Esophagus mucosa (tissue), 1 donor: ENCODE results near the gene PLVAP. TPM values are rescaled to one million over a fixed set of nuclear protein-coding genes. Genes with fewer than 3 reads are reported as not detected.
A peak's percentile ranks its signal among the peaks of the same experiment; 100 is the strongest.

Experiments
- ATAC-seq: fragments of 200-7000 bp; cut with Tn5 transposase; one replicate; pipeline ENCODE4 v1.9.1; 2020
- total RNA-seq: library from RNA; stranded (reverse); gene quantifications from one replicate; pipeline ENCODE4 v1.2.4, GENCODE V29; 2023
- donor health status: DM: yes; HTN: yes; CAD: no.

PLVAP gene
- total RNA-seq, 1 donor from 2014 or later: 22.6 TPM

DNA sequence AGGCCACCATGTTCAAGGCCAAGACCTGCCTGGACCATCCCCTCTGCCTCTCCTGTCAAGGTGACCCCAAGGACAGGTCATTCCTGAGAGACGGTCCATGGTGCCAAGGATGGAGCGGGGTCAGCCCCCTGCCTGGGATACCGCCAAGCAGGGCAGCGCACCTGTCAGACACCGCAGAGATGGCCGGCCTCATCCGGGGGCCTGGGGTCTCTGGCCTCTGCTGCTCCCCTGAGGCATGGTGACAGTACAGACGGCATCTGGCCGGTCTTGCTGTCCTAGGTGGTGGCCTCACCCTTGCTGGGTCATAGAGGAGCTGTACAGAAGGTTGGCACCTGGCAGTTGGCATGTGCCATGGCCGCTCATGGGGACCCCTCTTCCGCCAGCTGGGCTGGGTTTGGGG, 56.7 kb downstream of the PLVAP start:
- no peak for ATAC-seq

DNA sequence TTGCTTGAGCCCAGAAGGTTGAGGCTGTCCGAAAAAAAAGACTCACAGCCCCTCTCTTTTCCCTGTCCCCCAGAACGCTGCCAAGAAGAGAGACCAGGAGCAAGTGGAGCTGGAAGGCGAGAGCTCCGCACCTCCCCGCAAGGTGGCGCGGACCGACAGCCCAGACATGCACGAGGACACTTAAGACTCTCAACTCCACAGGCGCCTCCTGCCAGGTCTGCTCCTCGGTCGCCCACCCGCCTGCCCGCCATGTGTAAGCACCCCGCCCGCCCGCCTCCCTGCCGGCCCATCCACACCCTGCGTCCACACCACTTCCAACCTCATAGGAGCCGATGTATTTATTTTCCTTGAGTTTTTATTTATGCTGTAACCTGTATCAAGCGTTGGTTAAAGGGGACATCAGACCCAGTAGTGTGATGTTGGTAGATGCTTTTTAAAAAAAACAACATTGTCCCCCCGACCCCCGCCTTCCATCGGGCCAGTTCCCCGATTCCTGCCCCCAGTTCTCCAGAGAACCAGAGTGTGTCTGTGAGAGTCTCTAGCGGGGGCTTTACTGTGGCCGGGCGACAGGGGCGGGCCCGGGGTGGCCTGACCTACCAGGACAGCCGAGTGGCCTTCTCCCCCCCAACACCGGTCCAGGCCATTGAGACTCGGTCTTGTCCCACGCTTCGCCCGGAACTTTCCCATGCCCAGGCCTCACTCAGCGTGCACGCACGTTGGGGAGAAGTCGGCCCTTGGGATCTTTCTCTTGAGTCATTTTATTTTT, 57.5 kb downstream of the PLVAP start:
- no peak for ATAC-seq

DNA sequence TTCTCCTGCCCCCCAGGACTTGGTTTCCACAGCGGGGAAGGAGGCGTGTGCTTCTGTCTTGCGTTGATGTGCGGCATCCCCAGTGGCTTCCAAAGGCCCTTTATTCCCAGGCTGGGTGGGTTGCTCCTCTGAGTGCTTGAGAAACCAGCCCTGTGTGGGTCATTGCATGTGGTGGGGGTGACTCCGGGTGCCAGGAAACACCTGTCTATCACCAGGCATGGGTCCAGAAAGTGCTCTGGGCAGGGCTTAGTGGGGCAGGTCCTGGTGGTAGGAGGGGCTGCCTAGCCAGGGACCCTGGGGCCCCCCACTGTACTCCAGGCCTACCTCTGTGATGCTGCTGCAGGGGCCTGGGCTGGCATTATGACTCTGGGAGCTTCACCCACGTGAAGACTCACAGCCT, 58.2 kb downstream of the PLVAP start:
- no peak for ATAC-seq

DNA sequence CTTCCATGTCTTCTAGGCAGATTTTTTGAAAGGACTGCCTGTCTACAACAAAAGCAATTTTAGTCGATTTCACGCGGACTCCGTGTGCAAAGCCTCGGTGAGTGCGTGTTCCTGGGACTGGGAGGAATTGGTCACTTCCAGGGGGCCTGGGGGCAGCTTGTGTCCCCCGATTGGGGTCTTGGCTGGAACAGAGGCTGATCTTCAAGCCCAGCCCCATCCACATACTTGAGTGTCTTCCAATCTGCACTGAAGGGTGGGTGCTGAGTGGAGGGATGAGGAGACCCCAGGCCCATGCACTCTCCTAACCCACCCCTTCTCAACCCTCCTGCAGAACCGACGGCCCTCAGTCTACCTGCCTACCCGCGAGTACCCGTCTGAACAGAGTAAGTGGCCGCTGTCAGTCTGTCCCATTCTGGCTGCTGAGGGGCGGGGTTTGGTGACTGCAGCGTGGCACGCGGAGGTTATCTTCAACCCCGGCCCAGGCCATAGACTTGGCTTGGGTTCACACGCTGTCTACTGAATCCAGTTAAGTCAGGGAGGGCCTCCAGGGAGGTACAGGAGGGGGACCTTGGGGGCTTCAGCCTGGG, 63.0 kb downstream of the PLVAP start:
- no peak for ATAC-seq

DNA sequence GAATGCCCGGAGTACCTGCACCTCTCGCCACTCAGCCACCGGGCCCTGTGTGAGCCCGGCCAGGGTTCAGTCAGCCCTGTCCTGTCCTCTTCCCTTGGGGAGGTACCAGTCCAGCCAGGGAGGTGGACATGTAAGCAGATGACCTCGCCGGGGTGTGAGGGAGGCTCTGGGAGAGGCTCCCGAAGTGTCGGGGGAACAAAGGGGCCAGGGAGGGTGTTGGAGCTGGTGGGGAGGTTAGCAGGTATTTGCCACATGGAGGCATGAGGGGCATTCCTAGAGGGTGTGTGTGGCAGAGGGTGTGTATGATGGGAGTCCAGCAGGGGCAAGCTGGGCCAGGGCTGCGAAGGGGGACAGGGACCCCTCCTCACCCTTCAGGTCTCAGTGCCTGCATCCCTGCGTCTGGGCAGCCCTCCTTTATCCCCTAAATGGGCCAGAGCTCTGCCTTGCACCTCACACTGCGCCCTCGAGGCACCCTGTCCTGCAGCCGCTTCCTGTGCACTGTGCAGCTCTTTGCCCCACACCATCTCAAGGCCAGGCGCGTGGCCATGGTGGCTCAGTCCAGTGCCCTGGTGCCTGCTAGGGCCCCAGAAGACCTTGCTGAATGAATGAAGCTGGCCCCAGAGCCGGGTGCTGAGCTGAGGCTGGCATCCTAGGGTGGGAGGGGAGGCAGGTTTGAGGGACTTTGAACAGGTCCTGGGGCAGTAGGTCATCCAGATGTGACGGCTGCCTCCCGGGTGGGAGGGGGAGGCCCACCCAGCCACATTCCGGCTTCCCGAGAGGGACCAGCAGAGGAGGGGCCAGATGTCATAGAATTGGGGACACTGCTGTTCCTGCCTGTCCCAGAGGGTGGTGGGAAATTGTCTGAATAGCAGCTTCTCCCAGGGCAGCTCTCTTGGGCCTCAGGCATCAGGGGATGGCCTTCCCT, 64.7 kb downstream of the PLVAP start:
- ATAC-seq: no peak

DNA sequence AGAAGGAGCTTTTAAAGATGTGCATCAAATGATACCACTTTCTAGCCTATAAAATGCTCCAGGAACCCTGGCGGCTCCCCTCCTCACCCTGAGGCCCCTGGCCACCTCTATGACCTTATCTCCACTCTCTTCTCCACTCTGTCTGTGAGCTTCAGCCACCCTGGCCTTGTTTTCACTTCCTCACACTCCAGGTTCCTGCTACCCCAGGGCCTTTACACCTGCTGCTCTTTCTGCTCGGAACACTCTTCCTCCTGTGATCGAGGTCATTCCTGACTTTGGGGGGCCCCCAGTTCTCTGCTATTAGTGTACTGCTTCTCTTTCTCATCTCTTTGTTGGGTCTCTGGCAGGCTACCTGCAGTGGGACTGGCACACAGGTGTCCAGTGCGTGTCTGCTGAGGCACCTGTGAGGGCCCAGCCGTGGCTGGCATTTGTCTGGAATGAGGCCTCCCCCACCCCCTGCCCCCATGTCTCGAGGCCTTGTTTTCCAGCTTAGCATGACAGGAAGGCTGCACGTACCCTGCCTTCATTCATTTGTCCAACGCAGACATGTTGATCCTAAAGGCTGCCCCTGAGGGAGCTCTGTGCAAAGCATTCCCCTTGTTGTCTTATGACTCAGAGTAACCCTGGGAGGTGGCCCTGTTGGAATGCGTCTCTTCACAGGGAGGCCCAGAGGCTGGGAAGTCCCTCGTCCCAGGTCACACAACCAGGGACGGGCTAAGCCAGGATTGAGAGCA, 65.5 kb downstream of the PLVAP start:
- ATAC-seq: peak; percentile 6

DNA sequence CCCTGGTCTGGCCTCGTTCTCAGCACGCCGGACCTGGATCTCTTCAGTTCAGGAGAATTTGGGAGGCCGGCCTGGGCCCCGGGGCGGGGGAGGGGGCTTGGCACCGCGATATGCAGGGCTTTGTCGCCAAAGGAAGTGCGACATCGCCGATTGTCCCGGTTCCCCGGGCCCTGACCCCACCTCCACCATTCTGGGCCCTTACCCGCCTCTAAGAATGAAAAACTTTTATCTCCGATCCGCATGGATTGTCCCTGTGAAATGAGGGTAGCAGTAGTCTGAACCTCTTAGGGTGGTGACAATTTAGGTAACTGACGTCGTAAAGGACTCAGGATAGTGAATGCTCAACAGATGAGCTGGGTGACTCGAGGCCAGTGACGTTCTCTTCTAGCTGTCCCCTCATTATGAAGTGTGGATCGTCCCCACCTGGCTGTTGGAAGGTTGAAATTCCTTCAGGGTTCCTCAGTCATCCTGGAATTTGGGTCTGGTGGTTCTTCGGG, 67.1 kb downstream of the PLVAP start:
- ATAC-seq: no peak

DNA sequence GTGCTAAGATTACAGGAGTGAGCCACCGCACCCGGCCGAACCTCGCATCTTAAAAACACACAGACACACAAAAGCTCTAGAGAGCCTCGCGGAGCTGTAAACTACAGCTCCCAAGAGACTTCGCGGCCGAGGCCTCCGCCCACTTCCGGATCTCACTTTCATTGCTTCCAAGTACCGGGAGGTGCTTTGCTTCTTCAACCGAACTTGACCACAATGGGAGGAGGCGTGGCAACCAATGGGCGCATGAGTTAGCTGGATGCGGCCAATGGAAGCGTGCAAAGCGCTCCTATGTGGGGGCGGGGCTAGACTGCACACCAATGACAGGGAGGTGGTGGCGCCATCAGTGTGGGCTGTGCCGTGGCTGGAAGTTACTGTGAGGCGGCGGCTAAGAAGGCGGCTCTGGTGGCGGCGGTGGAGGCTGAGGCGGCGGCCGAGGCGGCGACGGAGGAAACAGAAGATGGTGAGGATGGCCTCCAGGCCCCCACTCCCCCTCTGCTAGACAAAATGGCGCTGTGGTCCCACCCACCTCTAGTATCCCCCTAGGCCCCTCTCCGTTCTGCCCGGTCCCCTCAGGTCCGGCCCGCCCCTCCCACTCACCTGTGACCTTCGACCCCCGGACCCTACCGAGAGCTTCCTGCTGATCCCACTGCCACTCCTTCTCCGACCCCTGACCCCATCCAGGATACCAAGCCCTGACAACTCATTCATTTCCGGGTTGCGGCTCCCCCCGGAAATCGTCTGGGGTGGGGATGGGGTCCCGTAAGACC, 67.8 kb downstream of the PLVAP start, which contains the start of gene DDA1:
Gene DDA1, plus strand, starts transcription at position 366 of the 767 bp plus-strand sequence. Its CDS starts 92 bp downstream, at position 458.
- ATAC-seq: peak; percentile 82

DNA sequence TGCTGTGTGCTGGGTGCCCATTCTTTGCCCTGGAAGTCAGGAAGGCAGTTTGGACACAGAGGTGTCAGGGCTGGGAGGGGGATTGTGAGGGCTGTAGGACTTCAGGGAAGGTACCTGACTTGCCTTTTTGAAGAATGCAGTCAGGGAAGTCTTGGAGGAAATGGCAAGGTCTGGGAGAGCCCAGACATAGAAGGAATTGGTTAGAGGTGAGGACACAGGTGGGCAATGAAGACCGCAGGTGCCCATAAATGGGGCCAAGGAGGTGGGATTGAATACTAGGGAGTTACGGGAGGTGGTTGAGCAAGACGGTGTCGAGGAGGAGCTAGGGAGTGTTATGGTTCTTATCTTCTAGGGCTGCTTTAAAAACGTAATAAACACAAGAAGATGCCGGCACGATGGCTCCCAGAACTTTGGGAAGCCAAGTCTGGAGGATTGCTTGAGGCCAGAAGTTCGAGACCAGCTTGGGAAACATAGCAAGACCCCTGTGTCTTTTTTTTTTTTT, 69.2 kb downstream of the PLVAP start:
- no peak for ATAC-seq

DNA sequence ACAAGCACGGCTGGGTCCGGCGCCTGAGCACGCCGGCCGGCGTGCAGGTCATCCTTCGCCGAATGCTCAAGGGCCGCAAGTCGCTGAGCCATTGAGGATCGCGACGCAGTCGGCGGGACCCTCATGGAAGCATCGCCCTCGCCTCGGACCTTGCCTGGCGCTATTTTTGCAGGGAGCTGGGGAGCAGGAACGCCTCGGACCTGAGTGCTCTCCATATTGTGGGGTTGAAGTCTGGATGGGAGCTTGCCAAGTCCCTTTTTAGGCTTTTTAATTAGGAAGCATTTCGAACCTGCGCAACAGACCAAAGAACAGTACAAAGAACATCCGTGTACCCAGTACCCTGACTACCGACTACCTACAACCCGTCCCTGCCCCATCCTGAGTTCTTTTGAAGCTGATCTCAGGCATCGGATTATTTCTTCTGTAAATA, 70.8 kb downstream of the PLVAP start:
- no peak for ATAC-seq

DNA sequence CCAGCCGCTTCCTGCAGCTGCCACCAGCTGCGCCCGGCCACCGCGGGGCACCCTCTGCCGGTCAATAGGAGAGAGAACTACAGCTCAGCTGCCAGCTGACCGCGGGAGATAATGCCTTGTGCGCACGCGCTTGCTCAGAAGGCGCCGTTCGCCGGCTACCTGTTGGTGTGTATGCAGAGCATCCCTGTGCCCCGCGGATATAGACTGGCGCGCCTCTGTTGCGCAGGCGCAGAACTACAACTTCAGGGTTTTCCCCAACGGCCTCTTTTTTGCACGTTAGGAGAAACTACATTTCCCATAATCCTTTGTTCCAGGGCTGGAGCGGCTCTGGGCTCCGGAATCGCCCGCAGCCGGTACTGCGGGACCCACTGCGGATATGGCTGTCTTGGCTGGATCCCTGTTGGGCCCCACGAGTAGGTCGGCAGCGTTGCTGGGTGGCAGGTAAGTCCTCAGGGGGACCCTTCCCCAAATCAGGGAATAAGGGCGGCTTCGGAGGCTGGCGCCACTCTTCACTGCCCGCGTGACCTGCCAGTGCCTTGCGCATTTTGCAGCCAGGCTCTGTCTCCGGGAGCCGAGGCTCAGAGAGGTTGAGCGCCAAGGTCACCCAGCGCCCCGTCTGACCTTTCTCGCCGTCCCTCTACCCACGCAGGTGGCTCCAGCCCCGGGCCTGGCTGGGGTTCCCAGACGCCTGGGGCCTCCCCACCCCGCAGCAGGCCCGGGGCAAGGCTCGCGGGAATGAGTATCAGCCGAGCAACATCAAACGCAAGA, 71.4 kb downstream of the PLVAP start, which contains the start of gene MRPL34:
Gene MRPL34, plus strand, starts transcription at position 356 of the 768 bp plus-strand sequence. Its CDS starts 21 bp downstream, at position 377.
- ATAC-seq: peak; percentile 86

DNA sequence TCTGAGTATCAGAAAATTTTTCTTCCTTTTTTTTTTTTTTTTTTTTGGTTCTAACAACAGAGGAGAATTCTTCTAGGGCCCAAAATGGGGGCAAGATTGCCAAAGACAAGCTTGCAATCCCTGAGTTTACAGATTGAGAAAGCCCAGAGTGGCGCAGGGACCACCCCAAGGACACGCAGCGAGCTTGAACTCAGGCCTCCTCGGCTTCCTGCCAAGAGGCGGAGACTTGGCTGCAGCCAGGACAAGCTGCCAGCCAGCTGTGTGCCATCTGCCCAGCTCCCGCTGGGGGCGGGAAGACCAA, 72.0 kb downstream of the PLVAP start:
- ATAC-seq: no peak

DNA sequence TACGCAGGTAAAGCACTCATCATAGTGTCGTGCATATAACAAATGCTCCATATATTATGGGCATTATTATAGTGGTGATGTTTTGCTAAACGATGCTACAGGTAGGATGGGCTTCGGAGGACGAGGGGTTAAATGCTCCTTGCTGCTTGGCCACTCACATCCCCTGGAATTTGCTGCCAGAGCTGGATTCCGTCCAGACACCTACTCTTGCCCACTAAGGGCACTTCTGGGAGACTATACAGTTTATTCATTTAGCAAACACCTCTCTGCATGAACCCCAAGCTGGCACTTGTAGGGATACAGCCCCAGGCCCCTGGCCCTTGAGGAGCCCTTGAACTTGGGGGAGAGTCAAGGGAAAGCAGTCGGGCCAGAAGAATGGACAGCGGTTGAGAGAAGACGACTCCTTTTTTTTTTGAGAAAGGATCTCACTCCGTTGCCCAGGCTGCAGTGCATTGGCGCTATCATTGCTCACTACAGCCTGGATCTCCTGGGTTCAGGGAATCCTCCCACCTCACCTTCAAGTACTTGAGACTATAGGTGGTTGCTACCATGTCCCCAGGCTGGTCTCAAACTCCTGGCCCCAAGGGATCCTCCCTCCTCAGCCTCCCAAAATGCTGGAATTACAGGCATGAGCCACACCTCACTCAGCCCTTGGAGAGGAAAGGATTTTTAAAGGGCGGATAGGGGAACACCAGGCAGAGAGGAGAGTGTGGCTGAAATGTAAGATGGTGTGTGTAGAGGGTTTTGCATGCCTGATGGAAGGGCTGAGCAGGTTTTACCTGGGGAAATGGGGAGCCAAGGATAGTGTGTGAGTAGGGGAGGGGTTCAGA, 72.5 kb downstream of the PLVAP start:
- ATAC-seq: no peak

DNA sequence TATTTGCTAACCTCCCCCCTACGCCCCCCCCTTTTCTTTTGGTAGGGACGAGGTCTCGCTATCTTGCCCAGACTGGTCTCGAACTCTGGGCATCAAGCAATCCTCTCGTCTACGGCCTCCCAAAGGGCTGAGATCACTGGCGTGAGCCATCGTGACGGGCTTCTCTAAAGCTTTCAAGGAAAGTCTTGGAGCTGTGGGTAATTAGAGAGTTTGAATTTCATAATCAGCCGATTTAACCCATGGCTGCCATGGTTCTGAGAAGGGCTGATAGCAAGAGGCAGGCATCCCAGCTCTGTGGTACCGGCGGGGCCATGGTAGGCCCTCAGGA, 73.2 kb downstream of the PLVAP start:
- ATAC-seq: no peak

DNA sequence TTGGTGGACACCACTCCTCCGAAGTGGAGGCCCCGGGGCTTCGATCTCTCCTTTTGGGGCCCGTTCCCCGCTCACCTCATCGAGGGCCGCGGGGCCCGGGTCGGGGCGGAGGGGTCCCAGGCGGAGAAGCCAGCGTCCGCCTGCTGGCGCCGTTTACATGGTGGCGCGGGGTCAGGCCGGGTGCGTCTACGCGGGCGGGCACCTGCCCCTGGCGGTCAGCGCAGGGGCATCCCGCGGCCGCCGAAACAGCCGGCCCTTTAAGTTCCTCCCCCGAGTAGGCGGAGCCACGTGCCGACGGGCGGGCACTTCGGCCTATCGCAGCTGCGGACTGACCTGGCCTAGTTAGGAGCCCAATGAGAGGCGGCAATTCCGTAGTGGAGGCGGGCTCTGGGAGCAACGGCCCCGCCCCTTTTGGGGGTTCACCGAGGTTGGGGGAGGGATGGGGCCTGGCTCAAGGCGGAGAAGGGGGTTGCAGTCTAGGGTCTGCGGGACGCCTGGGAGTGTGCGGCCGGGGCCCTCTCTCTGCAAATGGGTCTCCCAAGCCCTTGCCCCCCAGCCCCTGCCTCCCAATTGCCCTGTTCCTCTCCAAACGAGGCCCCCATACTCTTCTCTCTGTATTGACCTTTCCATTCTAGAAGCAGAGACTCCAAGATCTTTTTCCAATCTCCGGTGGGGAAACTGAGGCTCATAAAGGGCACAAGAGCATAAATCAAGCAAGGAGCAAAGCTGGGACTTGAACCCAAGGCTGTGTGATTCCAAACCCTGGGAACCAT, 73.8 kb downstream of the PLVAP start, which contains the start of gene ABHD8:
Gene ABHD8, minus strand, starts transcription at position 259 of the 773 bp plus-strand sequence. CDS start 1,809 bp downstream, outside the sequence.
- ATAC-seq: peak; percentile 71

DNA sequence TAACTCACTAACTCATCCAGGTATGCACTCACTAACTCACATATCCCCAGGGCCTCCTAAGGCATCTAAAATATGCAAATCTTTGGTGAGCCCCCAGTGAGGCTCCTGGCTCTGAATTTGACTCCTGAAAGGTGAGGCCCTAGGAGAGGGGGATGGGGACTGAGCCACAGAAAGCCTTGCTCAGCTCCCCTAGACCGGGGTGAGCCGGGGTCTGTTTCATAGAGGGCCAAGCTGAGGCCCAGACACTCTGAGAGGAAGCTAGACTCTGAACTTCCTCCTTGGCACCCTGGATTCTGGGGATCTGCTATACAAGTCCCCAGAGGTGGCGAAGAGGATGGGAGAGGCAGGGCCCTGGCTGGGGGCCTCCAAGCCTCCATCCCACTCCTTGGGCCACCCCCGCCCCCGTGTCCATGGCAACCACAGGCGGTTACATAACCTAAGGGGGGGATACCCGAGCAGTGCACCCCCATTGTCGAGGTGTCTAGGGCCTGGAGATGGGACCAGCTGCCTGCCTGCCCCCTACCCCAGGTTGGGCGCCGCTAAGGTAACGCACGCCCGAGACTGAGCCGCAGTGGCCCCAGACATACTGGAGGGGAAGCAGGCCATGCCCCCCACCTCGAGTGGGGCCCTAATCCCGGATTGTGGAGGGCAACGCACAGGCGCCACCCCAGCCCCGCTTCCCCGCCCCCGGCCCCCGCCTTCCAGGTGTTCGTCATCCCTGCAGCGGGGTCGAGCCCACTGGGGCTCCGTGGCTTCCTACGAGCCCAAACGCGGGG, 74.6 kb downstream of the PLVAP start:
- no peak for ATAC-seq
